ENCODE data around the gene POLR1A. TPM values are rescaled to one million over a fixed set of nuclear protein-coding genes. Genes with fewer than 3 reads are reported as not detected.

POLR1A gene
- total RNA-seq, 1 donor: 33.7 TPM

DNA sequence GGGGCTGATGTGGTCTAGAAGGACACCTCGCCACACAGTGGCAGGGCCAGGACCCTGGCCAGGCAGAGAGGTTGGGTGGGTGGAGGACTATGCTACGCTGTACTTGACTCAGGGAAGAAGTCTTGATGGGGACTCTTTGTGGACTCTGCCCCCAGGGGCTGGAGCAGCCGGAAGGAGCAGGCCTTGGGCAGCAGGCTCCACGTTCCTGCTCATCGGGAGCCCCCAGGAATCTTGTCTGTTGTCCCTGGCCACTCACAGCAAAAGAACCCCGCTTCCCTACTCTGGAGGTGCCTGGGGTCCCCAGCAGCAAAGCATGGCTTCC is 79.0 kb downstream of the POLR1A start:
- TF ChIP-seq, protein P1, sequence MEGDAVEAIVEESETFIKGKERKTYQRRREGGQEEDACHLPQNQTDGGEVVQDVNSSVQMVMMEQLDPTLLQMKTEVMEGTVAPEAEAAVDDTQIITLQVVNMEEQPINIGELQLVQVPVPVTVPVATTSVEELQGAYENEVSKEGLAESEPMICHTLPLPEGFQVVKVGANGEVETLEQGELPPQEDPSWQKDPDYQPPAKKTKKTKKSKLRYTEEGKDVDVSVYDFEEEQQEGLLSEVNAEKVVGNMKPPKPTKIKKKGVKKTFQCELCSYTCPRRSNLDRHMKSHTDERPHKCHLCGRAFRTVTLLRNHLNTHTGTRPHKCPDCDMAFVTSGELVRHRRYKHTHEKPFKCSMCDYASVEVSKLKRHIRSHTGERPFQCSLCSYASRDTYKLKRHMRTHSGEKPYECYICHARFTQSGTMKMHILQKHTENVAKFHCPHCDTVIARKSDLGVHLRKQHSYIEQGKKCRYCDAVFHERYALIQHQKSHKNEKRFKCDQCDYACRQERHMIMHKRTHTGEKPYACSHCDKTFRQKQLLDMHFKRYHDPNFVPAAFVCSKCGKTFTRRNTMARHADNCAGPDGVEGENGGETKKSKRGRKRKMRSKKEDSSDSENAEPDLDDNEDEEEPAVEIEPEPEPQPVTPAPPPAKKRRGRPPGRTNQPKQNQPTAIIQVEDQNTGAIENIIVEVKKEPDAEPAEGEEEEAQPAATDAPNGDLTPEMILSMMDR (IDR thresholded peaks at IDR 0.05; ENCODE audit: insufficient read depth, low read depth, low read length): no peak
- DNase-seq (ENCODE audit: low read depth): no peak
- H3K4me3 ChIP-seq (ENCODE audit: low read depth, low read length): no peak overlapping the region

DNA sequence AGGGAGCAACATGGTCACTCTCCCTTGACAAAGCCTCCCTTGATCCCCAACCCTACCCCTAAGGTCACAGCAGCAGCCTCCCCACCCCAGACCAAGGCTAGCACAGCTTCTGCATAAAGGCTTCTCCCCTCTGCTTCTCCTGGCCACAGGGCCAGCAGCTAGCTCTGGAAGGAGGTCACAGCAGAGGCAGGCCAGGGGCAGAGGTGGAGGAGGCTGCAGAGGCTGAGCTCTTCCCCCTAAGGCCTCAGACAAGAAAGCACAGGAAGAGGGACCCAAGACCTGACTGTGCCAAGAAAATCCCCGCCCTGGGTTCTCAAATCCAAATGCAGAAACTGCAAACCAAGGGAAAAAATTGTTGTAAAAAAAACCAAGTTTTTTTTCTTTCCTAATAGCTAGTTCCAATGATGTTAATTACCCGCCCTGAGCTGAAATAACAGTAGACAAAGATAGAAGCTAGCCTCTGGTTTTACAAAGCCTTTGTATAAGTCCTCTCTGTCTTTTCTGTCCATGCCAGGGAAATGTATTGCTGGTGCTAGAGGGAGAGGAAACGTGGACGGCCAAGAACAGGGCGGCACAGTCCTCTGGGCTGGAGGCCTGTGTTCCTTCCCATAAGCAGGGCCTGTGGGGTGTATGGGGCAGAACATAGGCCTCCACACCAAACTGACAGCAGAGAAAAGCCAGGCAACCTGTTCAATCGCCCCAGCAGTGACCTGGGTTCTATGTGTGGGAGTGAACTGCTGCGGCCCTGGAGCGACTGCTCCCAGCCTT is 79.5 kb downstream of the POLR1A start:
- DNase-seq (ENCODE audit: low read depth): no peak
- TF ChIP-seq, protein P1 (IDR thresholded peaks at IDR 0.05; ENCODE audit: insufficient read depth, low read depth, low read length): no peak
- no peak overlapping the region for H3K4me3 ChIP-seq (ENCODE audit: low read depth, low read length)

DNA sequence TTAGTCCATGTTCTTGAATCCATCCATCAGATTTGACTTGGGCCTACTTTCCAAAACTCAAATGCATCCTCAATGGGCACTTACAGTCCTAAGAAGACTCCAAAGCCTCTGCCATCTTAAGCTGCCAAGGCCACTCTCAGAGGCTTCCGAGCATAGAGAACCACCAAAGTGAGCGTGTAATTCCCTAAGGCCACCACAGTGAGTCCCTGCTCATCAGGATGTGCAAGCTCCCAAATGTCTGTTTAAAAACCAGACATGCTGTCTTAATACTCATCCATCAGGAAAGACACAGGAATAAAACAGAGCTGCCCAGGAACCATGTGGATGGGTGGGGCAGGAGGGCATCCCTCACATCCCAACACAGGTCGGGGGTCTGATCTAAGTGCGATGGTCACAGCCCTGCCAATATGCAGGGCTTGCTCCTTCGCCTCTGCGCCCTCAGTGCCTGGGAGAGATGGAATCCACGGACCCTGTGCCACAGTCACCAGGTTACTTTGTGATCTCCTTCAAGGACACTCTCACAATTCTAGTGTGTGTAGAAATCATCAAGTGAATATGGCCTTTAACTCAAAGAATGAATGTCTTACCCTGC is 80.4 kb downstream of the POLR1A start:
- DNase-seq (ENCODE audit: low read depth): no peak
- TF ChIP-seq, protein P1 (IDR thresholded peaks at IDR 0.05; ENCODE audit: insufficient read depth, low read depth, low read length): peak; percentile 26
- no peak overlapping the region for H3K4me3 ChIP-seq (ENCODE audit: low read depth, low read length)

DNA sequence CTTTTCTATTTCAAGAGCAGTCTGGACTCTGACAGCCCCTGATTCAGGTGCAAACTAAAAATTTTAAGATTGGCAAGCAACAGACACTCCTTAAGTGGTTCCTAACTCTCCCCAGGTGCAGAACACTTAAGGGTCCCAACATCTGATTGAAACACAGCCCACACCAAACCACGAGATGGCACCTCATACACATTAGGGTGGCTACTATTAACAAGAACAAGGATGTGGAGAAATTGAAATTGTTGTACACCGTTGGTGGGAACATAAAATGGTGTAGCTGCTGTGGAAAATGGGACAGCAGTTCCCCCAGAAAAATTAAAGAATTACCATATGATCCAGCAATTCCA is 82.3 kb downstream of the POLR1A start:
- H3K4me3 ChIP-seq (ENCODE audit: low read depth, low read length): no peak overlapping the region
- DNase-seq (ENCODE audit: low read depth): no peak
- TF ChIP-seq, protein P1 (IDR thresholded peaks at IDR 0.05; ENCODE audit: insufficient read depth, low read depth, low read length): no peak

DNA sequence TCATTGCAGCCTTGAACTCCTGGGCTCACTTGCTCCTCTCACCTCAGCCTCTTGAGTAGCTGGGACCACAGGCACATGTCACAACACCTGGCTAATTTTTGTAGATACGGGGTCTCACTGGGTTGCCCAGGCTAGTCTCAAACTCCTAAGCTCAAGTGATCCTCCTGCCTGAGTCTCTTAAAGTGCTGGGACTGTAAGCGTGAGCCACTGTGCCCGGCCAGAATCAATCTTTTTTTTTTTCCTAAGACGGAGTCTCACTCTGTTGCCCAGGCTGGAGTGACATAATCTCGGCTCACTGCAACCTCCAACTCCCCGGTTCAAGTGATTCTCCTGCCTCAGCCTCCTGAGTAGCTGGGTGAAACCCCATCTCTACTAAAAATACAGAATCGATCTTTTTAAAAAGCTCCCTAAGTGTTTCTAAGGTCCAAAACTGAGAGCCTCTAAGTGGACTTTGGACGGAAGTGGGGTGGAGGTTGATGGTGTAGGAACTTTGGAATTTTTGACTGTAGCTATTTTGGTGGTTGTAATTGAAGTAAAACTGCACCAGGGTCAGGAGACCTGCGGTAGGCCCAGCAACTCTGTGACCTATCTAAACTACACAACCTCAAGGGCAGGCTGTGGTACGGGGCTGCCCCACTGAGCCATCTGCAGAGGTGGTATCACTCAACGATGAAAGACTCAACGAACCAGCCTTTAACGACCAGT is 82.9 kb downstream of the POLR1A start:
- no peak for DNase-seq (ENCODE audit: low read depth)

DNA sequence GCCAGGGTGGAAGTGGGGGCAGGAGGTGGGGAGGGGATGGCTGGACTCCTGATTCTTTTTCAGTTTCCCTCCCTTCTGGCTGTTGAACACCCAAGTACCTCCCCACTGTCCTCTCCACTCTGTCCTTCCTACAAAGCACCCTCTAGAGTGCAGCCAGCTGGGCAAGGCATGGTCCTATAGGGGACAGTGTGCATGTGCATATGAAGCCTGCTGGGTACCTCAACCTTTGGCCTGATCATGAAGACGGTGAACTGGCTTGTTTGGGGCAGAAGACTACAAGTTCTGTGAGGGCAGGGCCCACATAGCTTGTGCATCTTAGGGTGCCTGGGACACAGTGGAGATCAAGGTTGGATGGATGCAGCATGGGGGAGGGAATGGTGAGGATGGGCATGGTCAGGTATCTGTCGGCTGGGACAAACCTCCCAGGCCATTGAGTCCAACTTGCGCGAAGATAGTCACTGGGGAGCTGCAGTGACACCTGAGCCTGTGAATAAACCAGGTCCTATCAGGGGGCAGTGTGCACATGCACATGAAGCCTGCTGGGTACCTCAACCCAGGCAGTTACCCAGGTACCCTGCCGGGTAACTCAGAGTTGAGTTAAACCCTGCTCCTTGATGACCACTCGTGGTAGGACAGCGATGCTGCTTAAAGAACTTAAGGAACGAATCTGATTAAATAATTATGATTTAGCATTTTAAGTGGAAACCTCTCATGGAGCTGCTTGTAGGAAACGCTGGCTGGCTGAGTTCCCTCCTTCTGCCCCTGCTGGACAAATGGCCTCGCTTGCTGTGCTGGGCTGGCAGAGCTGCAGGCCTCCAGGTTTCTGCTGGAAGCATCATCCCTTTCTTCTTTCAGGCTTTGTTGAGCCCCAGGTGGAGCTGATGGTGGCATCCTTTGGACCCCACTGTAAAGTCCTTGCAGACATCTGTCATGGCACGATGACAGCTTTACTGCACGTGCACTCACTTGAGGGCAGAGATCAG is 84.0 kb downstream of the POLR1A start:
- TF ChIP-seq, protein P1 (IDR thresholded peaks at IDR 0.05; ENCODE audit: insufficient read depth, low read depth, low read length): peak; percentile 14
- no peak overlapping the region for H3K4me3 ChIP-seq (ENCODE audit: low read depth, low read length)
- no peak for DNase-seq (ENCODE audit: low read depth)

More for the DNA sequence above, 82.9 kb downstream of the POLR1A start:
- TF ChIP-seq, protein P1 (IDR thresholded peaks at IDR 0.05; ENCODE audit: insufficient read depth, low read depth, low read length): no peak
- no peak overlapping the region for H3K4me3 ChIP-seq (ENCODE audit: low read depth, low read length)

Measured in fibroblast of villous mesenchyme (primary cell).